Motor neuron (in vitro differentiated cells): Measurements from ENCODE around the gene MAIP1. TPM values are rescaled to one million over a fixed set of nuclear protein-coding genes. Genes with fewer than 3 reads are reported as not detected.
"Not testable (repeated sequence)": the region's sequence is repeated elsewhere in the genome, so short reads cannot be mapped to it uniquely, and the experiment has no call there.

Experiments
- ATAC-seq, 8 experiments: fragments of 200-7000 bp; cut with Tn5 transposase; replicated peaks in 6 of 8; 2 replicates each; pipeline ENCODE4 v1.8.0; 2021; ENCODE audit warnings: mild to moderate bottlenecking in 8 of 8, moderate library complexity in 8 of 8
- H3K27ac ChIP-seq, 2 donors: fragments of 250-450 bp; sonication (Bioruptor Pico); 2 replicates each; pipeline ENCODE4 v1.9.0; 2021; ENCODE audit warnings: antibody characterized with exemption in 2 of 2, mild to moderate bottlenecking in 2 of 2, moderate library complexity in 1 of 2
- H3K4me1 ChIP-seq, 2 donors: fragments of 250-450 bp; sonication (Bioruptor Pico); replicated peaks in 1 of 2; 2 replicates each; pipeline ENCODE4 v1.6.1; 2021; ENCODE audit warnings: antibody characterized with exemption in 2 of 2, mild to moderate bottlenecking in 2 of 2, moderate library complexity in 1 of 2
- H3K4me3 ChIP-seq, 5 donors: fragments of 250-450 bp; sonication (Bioruptor Pico); 2 replicates each; pipeline ENCODE4 v1.9.0; 2021; ENCODE audit warnings: antibody characterized with exemption in 5 of 5, mild to moderate bottlenecking in 5 of 5, moderate library complexity in 4 of 5
- whole genome bisulfite sequencing, 10 experiments: fragments of 450-650 bp; shearing (Covaris generic); methylation state at CpG; one replicate each; pipeline ENCODE4 v1.0.0; 2022; 5-methylcytosine and 5-hydroxymethylcytosine counted together
- in situ Hi-C, 9 experiments: fragments of 400-800 bp; cut with MboI; loops; one replicate each; pipeline ENCODE4 v1.15.0; 2021; ENCODE audit warnings: low sequenced_read_pairs in 9 of 9, low pct_unique_long_range_greater_than_20kb in 2 of 9; ENCODE audit not compliant: unreplicated experiment in 9 of 9
- total RNA-seq, 8 experiments: library from RNA; unstranded; fragments of 300-600 nt; gene quantifications; 2 replicates each; pipeline versions ENCODE4 v1.2.3 to v1.2.4, GENCODE V29; 2022

Gene MAIP1
- 10 to 100 TPM; 15.1 to 35.5 (median 23.8) TPM for total RNA-seq

DNA sequence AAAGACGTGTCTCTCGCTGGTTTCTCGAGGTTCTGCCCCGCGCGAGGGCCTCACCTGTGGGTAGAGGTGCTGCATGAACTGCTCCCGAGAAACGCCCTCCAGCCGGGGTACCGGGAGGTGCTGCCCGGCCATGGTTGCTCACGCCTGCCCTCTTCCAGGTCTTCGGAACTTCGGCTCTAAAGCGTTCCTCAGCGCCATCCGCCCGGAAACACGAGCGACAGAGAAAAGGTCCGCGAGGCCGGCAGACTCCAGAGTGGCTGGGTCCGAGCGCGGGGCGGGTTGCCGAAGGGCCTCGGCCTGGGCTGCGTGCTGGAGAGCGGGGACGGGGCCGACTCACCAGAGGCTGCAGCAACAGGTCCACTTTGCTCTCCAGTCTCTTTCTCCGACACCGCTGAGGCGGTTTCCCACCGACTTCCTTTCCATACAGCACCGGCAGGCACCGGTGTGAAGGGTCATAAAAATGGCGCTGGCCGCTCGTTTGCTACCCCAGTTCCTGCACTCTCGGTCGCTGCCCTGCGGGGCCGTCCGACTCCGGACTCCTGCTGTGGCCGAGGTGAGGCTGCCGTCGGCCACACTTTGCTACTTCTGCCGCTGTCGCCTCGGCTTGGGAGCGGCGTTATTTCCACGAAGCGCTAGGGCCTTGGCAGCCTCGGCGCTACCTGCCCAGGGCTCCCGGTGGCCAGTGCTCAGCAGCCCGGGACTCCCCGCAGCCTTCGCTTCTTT is at the start of gene MAIP1, which contains the start of gene TYW5:
MAIP1 (plus strand) TSS at position 244 of the 723 bp plus-strand sequence; CDS start at position 461, 217 bp downstream.
TYW5 (minus strand) TSS at position 153 of the 723 bp plus-strand sequence; CDS start at position 132, 21 bp downstream.
- 0 to 5% (median 0%) methylated on average over 3 to 21 of the region's 64 CpGs; no CpG with 5 or more reads in 3 of the 10 experiments for WGBS, 10 experiments

DNA sequence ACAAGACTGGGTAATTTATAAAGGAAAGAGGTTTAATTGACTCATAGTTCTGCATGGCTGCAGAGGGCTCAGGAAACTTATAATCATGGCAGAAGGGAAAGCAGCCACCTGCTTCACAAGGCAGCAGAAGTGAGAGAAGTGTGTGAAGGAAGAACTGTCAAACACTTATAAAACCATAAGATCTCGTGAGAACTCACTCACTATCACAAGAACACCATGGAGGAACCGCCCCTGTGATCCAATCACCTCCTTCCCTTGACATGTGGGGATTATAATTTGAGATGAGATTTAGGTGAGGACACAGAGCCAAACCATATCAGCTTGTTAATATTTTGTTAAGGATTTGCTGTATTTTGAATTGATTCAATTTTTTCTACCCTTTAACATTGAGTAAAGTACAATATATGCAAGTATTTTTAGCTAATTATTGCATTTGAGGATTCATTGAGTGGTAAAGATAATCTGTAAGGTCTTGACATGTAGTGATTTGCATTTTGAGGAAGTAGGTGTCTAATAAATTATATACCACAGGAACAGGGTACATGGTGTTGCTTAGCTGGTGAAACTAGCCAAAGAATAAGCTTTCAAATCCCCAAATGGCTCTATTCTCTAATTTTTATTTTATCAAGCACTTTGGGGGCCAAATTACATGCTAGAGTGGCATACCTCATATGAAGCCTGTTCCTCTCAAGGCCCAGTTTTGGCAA is 48.2 kb upstream of the MAIP1 start:
- Histone ChIP-seq H3K4me3 (no peak overlapping the region), H3K4me1 (no peaks in the 10 kb centered on the region), H3K27ac (no peak overlapping the region)
- in situ Hi-C loops, result no loop called here
- no peak for ATAC-seq
- 42 to 100% (median 53%) methylated on average over 1 to 2 of the region's 2 CpGs; no CpG with 5 or more reads in 4 of the 10 experiments for WGBS, 10 experiments

More for the DNA sequence above, at the start of gene MAIP1, which contains the start of gene TYW5:
- in situ Hi-C loops, result no loop called here
- H3K27ac ChIP-seq, result peak within 1 kb of the TSS; percentile 79 to 95
- peaks cover 16 to 19% of the 10 kb centered on the region in 2 donors for H3K4me1 ChIP-seq
- peak; percentile 90 to 97 (median 95) for ATAC-seq
- H3K4me3 ChIP-seq, result peak within 1 kb of the TSS; percentile 77 to 98 (median 92)

- in situ Hi-C loops, result no loop called here
- peak overlapping the region; percentile 91 to 99 (median 93) for H3K4me3 ChIP-seq
- no peak for ATAC-seq
- no peak overlapping the region for H3K27ac ChIP-seq
- H3K4me1 ChIP-seq, result peaks cover 6 to 15% of the 10 kb centered on the region in 2 donors
- WGBS, 10 experiments, result 24 to 100% (median 45%) methylated on average over 3 to 16 of the region's 18 CpGs
Observed at GRCh38 chr2:199910338-199911051, 44.9 kb upstream of the MAIP1 start.

GRCh38 chr2:199911052-199911876 is 44.1 kb upstream of the MAIP1 start, which contains the start of gene C2orf69:
C2orf69 (plus strand) TSS chr2:199911293; CDS start chr2:199911439, 146 bp downstream.
- peak within 1 kb of the TSS; percentile 91 to 99 (median 93) for H3K4me3 ChIP-seq
- peak; percentile 94 to 97 (median 96) for ATAC-seq
- in situ Hi-C loops, result no loop called here
- H3K27ac ChIP-seq, result peak within 1 kb of the TSS; percentile 93 to 97
- 0 to 2% (median 0%) methylated on average over 1 to 21 of the region's 85 CpGs; no CpG with 5 or more reads in 2 of the 10 experiments for WGBS, 10 experiments
- H3K4me1 ChIP-seq, result peaks cover 6 to 15% of the 10 kb centered on the region in 2 donors

- peak overlapping the region; percentile 93 to 97 for H3K27ac ChIP-seq
- peaks cover 6 to 15% of the 10 kb centered on the region in 2 donors for H3K4me1 ChIP-seq
- no peak for ATAC-seq
- 0 to 5% (median 1%) methylated on average over 2 to 12 of the region's 13 CpGs; no CpG with 5 or more reads in 3 of the 10 experiments for WGBS, 10 experiments
- in situ Hi-C loops, result no loop called here
- peak overlapping the region; percentile 91 to 99 (median 93) for H3K4me3 ChIP-seq
Observed at GRCh38 chr2:199911877-199912161, 43.6 kb upstream of the MAIP1 start.

DNA sequence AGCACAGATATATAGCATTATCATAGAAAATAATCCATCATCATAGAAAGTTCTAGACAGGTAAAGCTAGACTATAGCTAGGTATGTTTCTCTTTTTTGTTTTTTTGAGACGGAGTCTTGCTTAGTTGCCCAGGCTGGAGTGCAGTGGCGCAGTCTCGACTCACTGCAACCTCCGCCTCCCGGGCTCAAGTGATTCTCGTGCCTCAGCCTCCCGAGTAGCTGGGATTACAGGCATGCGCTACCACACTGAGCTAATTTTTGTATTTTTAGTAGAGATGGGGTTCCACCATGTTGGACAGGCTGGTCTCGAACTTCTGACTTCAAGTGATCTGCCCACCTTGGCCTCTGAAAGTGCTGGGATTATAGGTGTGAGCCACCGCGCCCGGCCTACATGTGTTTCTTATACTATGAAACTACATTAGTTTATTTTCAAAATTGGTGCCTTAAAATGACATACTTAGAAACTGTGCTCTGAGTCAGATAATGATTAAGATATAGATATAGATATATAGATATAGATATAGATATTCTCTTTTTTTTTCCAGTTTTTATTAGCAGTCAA is 42.7 kb upstream of the MAIP1 start:
- Histone ChIP-seq H3K4me1 (peaks cover 6 to 15% of the 10 kb centered on the region in 2 donors), H3K4me3 (peak overlapping the region; percentile 91 to 99 (median 93))
- 40 to 100% (median 80%) methylated on average over 1 to 10 of the region's 12 CpGs; no CpG with 5 or more reads in 1 of the 10 experiments for WGBS, 10 experiments
- ATAC-seq, H3K27ac ChIP-seq, in situ Hi-C loops: not testable (repeated sequence)

DNA sequence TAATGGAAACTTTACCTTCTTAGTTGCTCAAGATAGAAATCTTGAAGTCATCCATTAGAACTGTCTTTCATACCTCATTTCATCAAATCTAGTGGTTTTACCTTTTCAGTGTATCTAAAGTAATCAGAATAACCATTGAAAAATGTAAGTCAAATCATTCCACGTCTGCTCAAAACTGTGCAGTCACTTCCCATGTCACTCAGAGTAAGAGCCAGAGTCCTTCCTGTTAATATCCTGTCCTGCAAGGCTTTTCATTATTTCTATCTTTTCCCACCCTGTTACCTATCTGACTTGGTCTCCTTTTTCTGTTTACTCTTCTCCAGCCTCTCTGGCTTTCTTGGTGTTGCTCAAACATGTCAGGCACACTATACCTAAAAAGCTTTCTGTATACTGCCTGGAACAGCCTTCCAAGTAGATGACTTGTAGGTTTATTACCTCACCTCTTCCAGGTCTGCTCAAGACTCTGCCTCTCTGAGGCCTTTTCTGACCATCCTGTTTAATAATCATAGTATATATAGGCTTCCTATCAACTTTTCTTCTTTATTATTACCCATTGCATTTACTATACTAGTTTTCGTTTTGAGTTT is 40.9 kb upstream of the MAIP1 start:
- no peak overlapping the region for H3K4me3 ChIP-seq
- 50 to 100% (median 92%) methylated on average over 1 to 2 of the region's 2 CpGs; no CpG with 5 or more reads in 1 of the 10 experiments for WGBS, 10 experiments
- peaks cover 6 to 15% of the 10 kb centered on the region in 2 donors for H3K4me1 ChIP-seq
- ATAC-seq, result no peak
- in situ Hi-C loops, result no loop called here
- no peak overlapping the region for H3K27ac ChIP-seq

DNA sequence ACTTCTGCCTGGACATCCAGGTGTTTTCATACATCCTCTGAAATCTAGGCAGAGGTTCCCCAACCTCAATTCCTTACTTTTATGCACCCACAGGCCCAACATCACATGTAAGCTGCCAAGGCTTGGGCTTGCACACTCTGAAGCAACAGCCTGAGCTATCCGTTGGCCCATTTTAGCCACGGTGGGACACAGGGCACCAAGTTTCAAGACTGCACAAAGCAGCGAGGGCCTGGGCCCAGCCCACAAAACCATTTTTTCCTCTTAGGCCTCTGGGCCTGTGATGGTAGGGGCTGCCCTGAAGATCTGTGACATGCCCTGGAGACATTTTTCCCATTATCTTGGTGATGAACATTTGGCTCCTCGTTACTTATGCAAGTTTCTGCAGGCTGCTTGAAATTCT is 38.4 kb upstream of the MAIP1 start:
- Histone ChIP-seq H3K4me1 (peaks cover 6 to 15% of the 10 kb centered on the region in 2 donors), H3K4me3 (no peak overlapping the region), H3K27ac (no peak overlapping the region)
- ATAC-seq, result no peak
- in situ Hi-C loops, result no loop called here
- 94 to 100% (median 100%) methylated on average over 1 to 4 of the region's 4 CpGs; no CpG with 5 or more reads in 4 of the 10 experiments for WGBS, 10 experiments

DNA sequence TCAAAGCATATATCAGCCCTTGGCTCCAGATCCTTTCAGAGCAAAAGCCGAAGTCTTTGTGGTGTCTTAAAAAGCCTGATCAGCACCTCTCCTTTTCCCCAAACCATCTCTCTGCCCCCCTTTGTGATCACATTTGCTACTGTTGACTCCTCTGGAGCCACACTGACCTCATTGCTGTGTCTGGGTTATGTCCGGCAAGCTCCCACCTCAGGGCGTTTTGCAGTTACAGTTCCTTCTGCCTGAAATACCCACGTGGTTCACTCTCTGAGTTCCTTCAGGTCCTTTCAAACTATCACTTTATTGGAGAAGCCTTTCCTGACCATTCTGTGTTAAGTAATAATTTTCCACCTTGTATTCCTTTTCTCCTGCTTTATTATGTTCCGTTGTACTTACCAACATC is 32.5 kb upstream of the MAIP1 start:
- no peak overlapping the region for H3K4me3 ChIP-seq
- H3K27ac ChIP-seq, result no peak overlapping the region
- peak in 1 of 8 experiments; percentile 22 for ATAC-seq
- in situ Hi-C loops, result no loop called here
- no peaks in the 10 kb centered on the region for H3K4me1 ChIP-seq
- WGBS, 10 experiments, result 45 to 90% (median 76%) methylated on average over 2 to 5 of the region's 5 CpGs

DNA sequence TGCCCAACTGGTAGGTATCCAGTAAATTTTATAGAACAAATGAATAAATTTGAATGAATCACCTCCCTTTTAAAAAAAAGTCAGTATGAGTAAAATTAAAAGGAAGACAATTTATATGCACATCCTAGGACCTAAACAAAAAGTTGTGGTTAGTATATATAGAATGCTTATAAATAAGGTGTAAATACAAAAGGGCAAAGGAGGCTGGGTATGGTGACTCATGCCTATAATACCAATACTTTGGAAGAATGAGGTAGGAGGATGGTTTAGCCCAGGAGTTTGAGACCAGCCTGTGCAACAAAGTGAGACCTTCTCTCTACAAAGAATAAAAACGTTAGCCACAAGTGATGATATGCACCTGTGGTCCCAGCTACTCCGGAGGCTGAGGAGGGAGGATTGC is 31.5 kb upstream of the MAIP1 start:
- in situ Hi-C loops, result no loop called here
- WGBS, 10 experiments, result 67 to 100% (median 74%) methylated on average over 1 to 2 of the region's 2 CpGs
- H3K27ac ChIP-seq, result no peak overlapping the region
- no peaks in the 10 kb centered on the region for H3K4me1 ChIP-seq
- no peak for ATAC-seq
- no peak overlapping the region for H3K4me3 ChIP-seq

- Histone ChIP-seq H3K27ac (no peak overlapping the region), H3K4me3 (no peak overlapping the region), H3K4me1 (no peaks in the 10 kb centered on the region)
- no peak for ATAC-seq
- in situ Hi-C loops, result no loop called here
- 36 to 100% (median 74%) methylated on average over 1 of the region's 1 CpG; no CpG with 5 or more reads in 4 of the 10 experiments for WGBS, 10 experiments
Observed at GRCh38 chr2:199926806-199927205, 28.6 kb upstream of the MAIP1 start.
